A673 (cell line): Measurements from ENCODE around the gene OTOG.

Experiments used
- EZH2 ChIP-seq: fragments of 200-600 bp; sonication (generic); IDR thresholded peaks from 2 replicates; pipeline ENCODE4 v1.6.1; 2017; ENCODE audit warnings: borderline replicate concordance, low read depth, mild to moderate bottlenecking, mixed read lengths, antibody characterized with exemption, low read length; ENCODE audit not compliant: poor library complexity, severe bottlenecking
- TF ChIP-seq, protein P1 (sequence below): fragments of 300-800, 200-600 bp; sonication (generic); conservative IDR thresholded peaks from 2 replicates; pipeline ENCODE4 v1.5.1; 2017; ENCODE audit warnings: low read depth, mild to moderate bottlenecking, antibody characterized with exemption, low read length, moderate library complexity, mixed read lengths

DNA sequence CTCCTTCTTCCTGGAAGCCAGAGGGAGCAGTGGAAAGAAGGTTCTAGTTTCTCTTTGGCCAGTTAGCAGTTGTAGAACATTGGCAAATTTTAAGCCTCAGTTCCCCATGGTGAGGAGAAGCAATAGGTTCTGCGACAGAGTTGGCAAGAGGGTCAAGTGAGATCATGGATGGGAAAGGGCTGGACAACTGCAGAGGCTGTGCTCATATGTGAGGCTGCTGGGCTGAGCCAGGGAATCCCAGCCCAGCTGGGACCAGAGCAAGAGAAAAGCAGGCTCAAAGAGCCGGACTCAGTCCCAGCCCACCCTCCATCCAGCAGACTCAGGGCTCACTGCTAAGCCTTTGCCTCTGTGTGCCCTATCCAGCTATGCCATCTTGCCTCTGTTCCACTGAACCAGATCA is 105.5 kb downstream of the OTOG start:
- TF ChIP-seq, protein P1, sequence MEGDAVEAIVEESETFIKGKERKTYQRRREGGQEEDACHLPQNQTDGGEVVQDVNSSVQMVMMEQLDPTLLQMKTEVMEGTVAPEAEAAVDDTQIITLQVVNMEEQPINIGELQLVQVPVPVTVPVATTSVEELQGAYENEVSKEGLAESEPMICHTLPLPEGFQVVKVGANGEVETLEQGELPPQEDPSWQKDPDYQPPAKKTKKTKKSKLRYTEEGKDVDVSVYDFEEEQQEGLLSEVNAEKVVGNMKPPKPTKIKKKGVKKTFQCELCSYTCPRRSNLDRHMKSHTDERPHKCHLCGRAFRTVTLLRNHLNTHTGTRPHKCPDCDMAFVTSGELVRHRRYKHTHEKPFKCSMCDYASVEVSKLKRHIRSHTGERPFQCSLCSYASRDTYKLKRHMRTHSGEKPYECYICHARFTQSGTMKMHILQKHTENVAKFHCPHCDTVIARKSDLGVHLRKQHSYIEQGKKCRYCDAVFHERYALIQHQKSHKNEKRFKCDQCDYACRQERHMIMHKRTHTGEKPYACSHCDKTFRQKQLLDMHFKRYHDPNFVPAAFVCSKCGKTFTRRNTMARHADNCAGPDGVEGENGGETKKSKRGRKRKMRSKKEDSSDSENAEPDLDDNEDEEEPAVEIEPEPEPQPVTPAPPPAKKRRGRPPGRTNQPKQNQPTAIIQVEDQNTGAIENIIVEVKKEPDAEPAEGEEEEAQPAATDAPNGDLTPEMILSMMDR, result no peak
- no peak for TF ChIP-seq EZH2
